Stimulated activated naive B cell treated with anti-CD40 and anti-IgM and Interleukin-4, amounts not matched to agents 10 μg/mL and 1 μg/mL and 100 μg/mL, for 72 hours (primary cell): ENCODE data around the gene PRKCE.
A peak's percentile ranks its signal among the peaks of the same experiment; 100 is the strongest.
"Not testable (repeated sequence)": the region's sequence is repeated elsewhere in the genome, so short reads cannot be mapped to it uniquely, and the experiment has no call there.

Experiments
- ATAC-seq, 2 donors: fragments of 150-1000 bp; cut with Tn5 transposase; replicated peaks; 2 replicates each; pipeline ENCODE4 v1.10.0; 2021; ENCODE audit warnings: moderate library complexity in 1 of 2
- DNase-seq: peaks from one replicate; pipeline ENCODE4 v3.0.0; 2021
- H3K27ac Mint-ChIP-seq: one replicate; pipeline ENCODE4 v1.8.0; 2022; ENCODE audit warnings: mild to moderate bottlenecking, mixed read lengths
- H3K27me3 Mint-ChIP-seq, 2 donors: one replicate each; pipeline ENCODE4 v1.8.0; 2022; ENCODE audit warnings: mixed read lengths in 2 of 2
- H3K36me3 Mint-ChIP-seq, 2 donors: one replicate each; pipeline ENCODE4 v1.8.0; 2022; ENCODE audit warnings: mixed read lengths in 2 of 2, mild to moderate bottlenecking in 1 of 2
- H3K4me1 Mint-ChIP-seq, 2 donors: one replicate each; pipeline ENCODE4 v1.8.0; 2022; ENCODE audit warnings: mixed read lengths in 2 of 2, mild to moderate bottlenecking in 1 of 2
- H3K4me3 Mint-ChIP-seq, 2 donors: one replicate each; pipeline ENCODE4 v1.8.0; 2022; ENCODE audit warnings: mild to moderate bottlenecking in 2 of 2, mixed read lengths in 2 of 2, moderate library complexity in 1 of 2
- H3K9me3 Mint-ChIP-seq, 2 donors: one replicate each; pipeline ENCODE4 v1.8.0; 2022; ENCODE audit warnings: mixed read lengths in 2 of 2, mild to moderate bottlenecking in 1 of 2

PRKCE gene

GRCh38 chr2:46195819-46196218 lies 544.3 kb downstream of the PRKCE start:
- DNase-seq (no peak), ATAC-seq (no peak)
- Mint-ChIP-seq H3K27me3 (no peaks in the 10 kb centered on the region), H3K36me3 (no peaks in the 10 kb centered on the region), H3K4me1 (peaks cover 0 to 2% of the 10 kb centered on the region in 2 donors), H3K27ac (no peak overlapping the region), H3K4me3 (no peak overlapping the region), H3K9me3 (peaks cover 0 to 3% of the 10 kb centered on the region in 2 donors)

- DNase-seq, result no peak
- Mint-ChIP-seq H3K36me3 (no peaks in the 10 kb centered on the region), H3K27me3 (no peaks in the 10 kb centered on the region), H3K9me3 (peaks cover 0 to 4% of the 10 kb centered on the region in 2 donors), H3K27ac (no peak overlapping the region), H3K4me1 (peaks cover 0 to 2% of the 10 kb centered on the region in 2 donors), H3K4me3 (no peak overlapping the region)
- ATAC-seq, result no peak
Observed at GRCh38 chr2:46196871-46197462, 545.5 kb downstream of the PRKCE start.

- ATAC-seq, result no peak
- no peak for DNase-seq
- H3K27me3 Mint-ChIP-seq, result no peaks in the 10 kb centered on the region
- peaks cover 0 to 2% of the 10 kb centered on the region in 2 donors for H3K4me1 Mint-ChIP-seq
- no peak overlapping the region for H3K27ac Mint-ChIP-seq
- no peaks in the 10 kb centered on the region for H3K36me3 Mint-ChIP-seq
- H3K9me3 Mint-ChIP-seq, result peaks cover 0 to 4% of the 10 kb centered on the region in 2 donors
- no peak overlapping the region for H3K4me3 Mint-ChIP-seq
Observed at GRCh38 chr2:46197672-46198071, 546.2 kb downstream of the PRKCE start.

GRCh38 chr2:46198164-46198883 lies 546.8 kb downstream of the PRKCE start:
- no peak overlapping the region for H3K4me3 Mint-ChIP-seq
- ATAC-seq (no peak), DNase-seq (no peak)
- H3K4me1 Mint-ChIP-seq, result peaks cover 0 to 2% of the 10 kb centered on the region in 2 donors
- H3K36me3 Mint-ChIP-seq, result no peaks in the 10 kb centered on the region
- no peak overlapping the region for H3K27ac Mint-ChIP-seq
- H3K27me3 Mint-ChIP-seq, result no peaks in the 10 kb centered on the region
- H3K9me3 Mint-ChIP-seq, result peaks cover 0 to 4% of the 10 kb centered on the region in 2 donors

- Mint-ChIP-seq H3K4me1 (peaks cover 0 to 2% of the 10 kb centered on the region in 2 donors), H3K36me3 (no peaks in the 10 kb centered on the region), H3K27me3 (no peaks in the 10 kb centered on the region), H3K9me3 (peaks cover 0 to 6% of the 10 kb centered on the region in 2 donors), H3K4me3 (no peak overlapping the region), H3K27ac (no peak overlapping the region)
- ATAC-seq (no peak), DNase-seq (no peak)
Observed at GRCh38 chr2:46198966-46199365, 547.5 kb downstream of the PRKCE start.

GRCh38 chr2:46200100-46200690 lies 548.7 kb downstream of the PRKCE start:
- no peak overlapping the region for H3K27ac Mint-ChIP-seq
- peaks cover 0 to 2% of the 10 kb centered on the region in 2 donors for H3K4me1 Mint-ChIP-seq
- H3K27me3 Mint-ChIP-seq, result no peaks in the 10 kb centered on the region
- ATAC-seq, result peak; percentile 25 to 52
- DNase-seq, result no peak
- no peak overlapping the region for H3K4me3 Mint-ChIP-seq
- no peaks in the 10 kb centered on the region for H3K36me3 Mint-ChIP-seq
- peaks cover 0 to 6% of the 10 kb centered on the region in 2 donors for H3K9me3 Mint-ChIP-seq

- Mint-ChIP-seq H3K9me3 (peaks cover 0 to 6% of the 10 kb centered on the region in 2 donors), H3K4me1 (peaks cover 0 to 2% of the 10 kb centered on the region in 2 donors), H3K27me3 (no peaks in the 10 kb centered on the region), H3K27ac (peak overlapping the region; percentile 37), H3K36me3 (no peaks in the 10 kb centered on the region), H3K4me3 (no peak overlapping the region)
- DNase-seq (no peak), ATAC-seq (no peak)
Observed at GRCh38 chr2:46200861-46201605, 549.6 kb downstream of the PRKCE start.

GRCh38 chr2:46202453-46202852 lies 551.0 kb downstream of the PRKCE start:
- no peaks in the 10 kb centered on the region for H3K27me3 Mint-ChIP-seq
- peaks cover 0 to 2% of the 10 kb centered on the region in 2 donors for H3K4me1 Mint-ChIP-seq
- peaks cover 0 to 6% of the 10 kb centered on the region in 2 donors for H3K9me3 Mint-ChIP-seq
- H3K36me3 Mint-ChIP-seq, result no peaks in the 10 kb centered on the region
- H3K4me3 Mint-ChIP-seq, result no peak overlapping the region
- H3K27ac Mint-ChIP-seq, result no peak overlapping the region
- DNase-seq (no peak), ATAC-seq (no peak)

GRCh38 chr2:46202987-46203386 lies 551.5 kb downstream of the PRKCE start:
- H3K27ac Mint-ChIP-seq, result no peak overlapping the region
- DNase-seq (no peak), ATAC-seq (no peak)

GRCh38 chr2:46203636-46204035 lies 552.2 kb downstream of the PRKCE start:
- not testable (repeated sequence) for H3K27me3 Mint-ChIP-seq, H3K27ac Mint-ChIP-seq, H3K36me3 Mint-ChIP-seq, H3K4me3 Mint-ChIP-seq, ATAC-seq, H3K4me1 Mint-ChIP-seq, DNase-seq
- H3K9me3 Mint-ChIP-seq, result peaks cover 2 to 11% of the 10 kb centered on the region in 2 donors

More at GRCh38 chr2:46202987-46203386, 551.5 kb downstream of the PRKCE start:
- H3K27me3 Mint-ChIP-seq, result no peaks in the 10 kb centered on the region
- no peak overlapping the region for H3K4me3 Mint-ChIP-seq
- H3K36me3 Mint-ChIP-seq, result no peaks in the 10 kb centered on the region
- H3K9me3 Mint-ChIP-seq, result peaks cover 0 to 8% of the 10 kb centered on the region in 2 donors
- peaks cover 0 to 2% of the 10 kb centered on the region in 2 donors for H3K4me1 Mint-ChIP-seq

- Mint-ChIP-seq H3K9me3 (peaks cover 8 to 21% of the 10 kb centered on the region in 2 donors), H3K27ac (no peak overlapping the region), H3K4me3 (no peak overlapping the region), H3K27me3 (peaks cover 0 to 1% of the 10 kb centered on the region in 2 donors), H3K36me3 (peaks cover 4 to 5% of the 10 kb centered on the region in 2 donors), H3K4me1 (no peaks in the 10 kb centered on the region)
- no peak for ATAC-seq
- DNase-seq, result no peak
Observed at GRCh38 chr2:46207591-46207990, 556.1 kb downstream of the PRKCE start.

GRCh38 chr2:46208766-46209165 lies 557.3 kb downstream of the PRKCE start:
- Mint-ChIP-seq H3K9me3 (peaks cover 8 to 22% of the 10 kb centered on the region in 2 donors), H3K36me3 (peaks cover 4 to 5% of the 10 kb centered on the region in 2 donors), H3K4me1 (no peaks in the 10 kb centered on the region), H3K27me3 (peaks cover 0 to 6% of the 10 kb centered on the region in 2 donors), H3K4me3 (no peak overlapping the region), H3K27ac (no peak overlapping the region)
- ATAC-seq (no peak), DNase-seq (no peak)

GRCh38 chr2:46210063-46210462 lies 558.6 kb downstream of the PRKCE start:
- peaks cover 0 to 7% of the 10 kb centered on the region in 2 donors for H3K27me3 Mint-ChIP-seq
- ATAC-seq, result no peak
- H3K4me1 Mint-ChIP-seq, result no peaks in the 10 kb centered on the region
- H3K9me3 Mint-ChIP-seq, result peaks cover 14 to 24% of the 10 kb centered on the region in 2 donors
- no peak overlapping the region for H3K27ac Mint-ChIP-seq
- no peak overlapping the region for H3K4me3 Mint-ChIP-seq
- no peak for DNase-seq
- H3K36me3 Mint-ChIP-seq, result peaks cover 4 to 5% of the 10 kb centered on the region in 2 donors

- H3K27me3 Mint-ChIP-seq, result peaks cover 9 to 17% of the 10 kb centered on the region in 2 donors
- peaks cover 7 to 11% of the 10 kb centered on the region in 2 donors for H3K36me3 Mint-ChIP-seq
- ATAC-seq (no peak), DNase-seq (no peak)
- no peak overlapping the region for H3K4me3 Mint-ChIP-seq
- H3K27ac Mint-ChIP-seq, result no peak overlapping the region
- no peaks in the 10 kb centered on the region for H3K4me1 Mint-ChIP-seq
- peaks cover 23 to 31% of the 10 kb centered on the region in 2 donors for H3K9me3 Mint-ChIP-seq
Observed at GRCh38 chr2:46211461-46211860, 560.0 kb downstream of the PRKCE start.
